SK-N-SH treated with all-trans-retinoic acid at 6 μM for 48 hours (cell line): ENCODE measurements around the gene HNRNPC.
A peak's percentile ranks its signal among the peaks of the same experiment; 100 is the strongest.

Experiments used
- ESRRG ChIP-seq: fragments of 250-450 bp; sonication (Bioruptor Pico); IDR thresholded peaks from 2 replicates; pipeline ENCODE4 v1.6.1; 2021; ENCODE audit warnings: mild to moderate bottlenecking
- ISL1 ChIP-seq: fragments of 250-450 bp; sonication (Bioruptor Pico); IDR thresholded peaks from 2 replicates; pipeline ENCODE4 v2.1.2; 2022; ENCODE audit warnings: mild to moderate bottlenecking, moderate library complexity
- OSR1 ChIP-seq: fragments of 250-450 bp; sonication (Bioruptor Pico); IDR thresholded peaks from 2 replicates; pipeline ENCODE4 v1.8.0; 2022; ENCODE audit warnings: moderate library complexity, mild to moderate bottlenecking, inconsistent platforms
- TCF4 ChIP-seq: fragments of 250-450 bp; sonication (Bioruptor Pico); IDR thresholded peaks from 2 replicates; pipeline ENCODE4 v1.8.0; 2021; ENCODE audit warnings: mild to moderate bottlenecking, moderate library complexity, borderline replicate concordance
- ZFP3 ChIP-seq: fragments of 250-450 bp; sonication (Bioruptor Pico); IDR thresholded peaks from 2 replicates; pipeline ENCODE4 v1.5.0; 2020; ENCODE audit warnings: mild to moderate bottlenecking, moderate library complexity
- ZNF70 ChIP-seq: fragments of 450-650 bp; formaldehyde crosslinking; IDR thresholded peaks from 2 replicates; pipeline ENCODE4 v1.5.0; 2020; ENCODE audit warnings: mild to moderate bottlenecking, moderate library complexity
- ZNF8 ChIP-seq: fragments of 450-650 bp; formaldehyde crosslinking; IDR thresholded peaks from 2 replicates; pipeline ENCODE4 v1.5.0; 2020; ENCODE audit warnings: mild to moderate bottlenecking, moderate library complexity
- TF ChIP-seq, protein P1 (sequence below): fragments of 250-450 bp; sonication (Bioruptor Pico); IDR thresholded peaks from 2 replicates; pipeline ENCODE4 v1.5.1; 2020; ENCODE audit warnings: low read depth, mild to moderate bottlenecking, moderate library complexity
- TF ChIP-seq, protein P2 (sequence below): fragments of 250-450 bp; sonication (Bioruptor Pico); IDR thresholded peaks from 2 replicates; pipeline ENCODE4 v1.8.0; 2020; ENCODE audit warnings: mild to moderate bottlenecking, moderate library complexity, borderline replicate concordance
- TF ChIP-seq, protein P3 (sequence below): fragments of 250-450 bp; sonication (Bioruptor Pico); IDR thresholded peaks from 2 replicates; pipeline ENCODE4 v1.8.0; 2021; ENCODE audit warnings: low read depth, mild to moderate bottlenecking, moderate library complexity, borderline replicate concordance
- TF ChIP-seq, protein P4 (sequence below): fragments of 250-450 bp; sonication (Bioruptor Pico); IDR thresholded peaks from 2 replicates; pipeline ENCODE4 v1.5.1; 2021; ENCODE audit warnings: mild to moderate bottlenecking, moderate library complexity
- TF ChIP-seq, protein P5 (sequence below): fragments of 250-450 bp; sonication (Bioruptor Pico); IDR thresholded peaks from 2 replicates; pipeline ENCODE4 v1.5.0; 2020; ENCODE audit warnings: mild to moderate bottlenecking, moderate library complexity

DNA sequence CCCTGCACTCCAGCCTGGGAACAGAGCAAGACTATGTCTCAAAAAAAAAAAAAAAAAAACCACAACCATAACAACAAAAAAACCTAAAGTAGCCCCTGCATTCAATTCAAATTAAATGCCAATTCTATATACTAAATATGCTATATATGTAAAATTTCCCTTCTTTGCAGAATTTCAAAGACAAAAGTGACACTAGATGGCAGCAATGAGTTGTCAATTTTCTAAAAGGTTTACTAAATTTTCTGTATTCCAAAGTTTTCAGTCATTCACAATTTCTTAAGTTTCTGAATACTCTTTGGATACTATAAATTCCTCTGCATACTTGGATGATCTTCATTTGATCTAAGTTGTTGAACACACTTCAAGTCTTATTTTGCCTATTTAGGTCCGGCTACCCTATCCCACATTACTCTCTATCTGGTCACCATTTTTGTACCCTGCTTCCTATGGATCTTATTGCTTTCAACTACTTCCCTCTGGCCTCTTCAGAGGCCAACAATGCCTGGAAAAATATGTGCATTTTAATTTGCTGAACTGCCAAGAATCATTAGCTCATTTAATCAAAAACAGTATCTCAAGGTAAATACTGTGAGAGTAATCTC is 27.9 kb downstream of the HNRNPC start:
- no peak for TF ChIP-seq ZNF8 (CRISPR knock-in tag)
- TF ChIP-seq, protein P1, sequence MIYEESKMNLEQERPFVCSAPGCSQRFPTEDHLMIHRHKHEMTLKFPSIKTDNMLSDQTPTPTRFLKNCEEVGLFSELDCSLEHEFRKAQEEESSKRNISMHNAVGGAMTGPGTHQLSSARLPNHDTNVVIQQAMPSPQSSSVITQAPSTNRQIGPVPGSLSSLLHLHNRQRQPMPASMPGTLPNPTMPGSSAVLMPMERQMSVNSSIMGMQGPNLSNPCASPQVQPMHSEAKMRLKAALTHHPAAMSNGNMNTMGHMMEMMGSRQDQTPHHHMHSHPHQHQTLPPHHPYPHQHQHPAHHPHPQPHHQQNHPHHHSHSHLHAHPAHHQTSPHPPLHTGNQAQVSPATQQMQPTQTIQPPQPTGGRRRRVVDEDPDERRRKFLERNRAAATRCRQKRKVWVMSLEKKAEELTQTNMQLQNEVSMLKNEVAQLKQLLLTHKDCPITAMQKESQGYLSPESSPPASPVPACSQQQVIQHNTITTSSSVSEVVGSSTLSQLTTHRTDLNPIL (CRISPR knock-in tag) = no peak
- TF ChIP-seq, protein P2, sequence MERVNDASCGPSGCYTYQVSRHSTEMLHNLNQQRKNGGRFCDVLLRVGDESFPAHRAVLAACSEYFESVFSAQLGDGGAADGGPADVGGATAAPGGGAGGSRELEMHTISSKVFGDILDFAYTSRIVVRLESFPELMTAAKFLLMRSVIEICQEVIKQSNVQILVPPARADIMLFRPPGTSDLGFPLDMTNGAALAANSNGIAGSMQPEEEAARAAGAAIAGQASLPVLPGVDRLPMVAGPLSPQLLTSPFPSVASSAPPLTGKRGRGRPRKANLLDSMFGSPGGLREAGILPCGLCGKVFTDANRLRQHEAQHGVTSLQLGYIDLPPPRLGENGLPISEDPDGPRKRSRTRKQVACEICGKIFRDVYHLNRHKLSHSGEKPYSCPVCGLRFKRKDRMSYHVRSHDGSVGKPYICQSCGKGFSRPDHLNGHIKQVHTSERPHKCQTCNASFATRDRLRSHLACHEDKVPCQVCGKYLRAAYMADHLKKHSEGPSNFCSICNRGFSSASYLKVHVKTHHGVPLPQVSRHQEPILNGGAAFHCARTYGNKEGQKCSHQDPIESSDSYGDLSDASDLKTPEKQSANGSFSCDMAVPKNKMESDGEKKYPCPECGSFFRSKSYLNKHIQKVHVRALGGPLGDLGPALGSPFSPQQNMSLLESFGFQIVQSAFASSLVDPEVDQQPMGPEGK (CRISPR knock-in tag) = no peak
- TF ChIP-seq ZFP3 (CRISPR knock-in tag) = no peak
- no peak for TF ChIP-seq OSR1
- no peak for TF ChIP-seq ESRRG
- TF ChIP-seq, protein P3, sequence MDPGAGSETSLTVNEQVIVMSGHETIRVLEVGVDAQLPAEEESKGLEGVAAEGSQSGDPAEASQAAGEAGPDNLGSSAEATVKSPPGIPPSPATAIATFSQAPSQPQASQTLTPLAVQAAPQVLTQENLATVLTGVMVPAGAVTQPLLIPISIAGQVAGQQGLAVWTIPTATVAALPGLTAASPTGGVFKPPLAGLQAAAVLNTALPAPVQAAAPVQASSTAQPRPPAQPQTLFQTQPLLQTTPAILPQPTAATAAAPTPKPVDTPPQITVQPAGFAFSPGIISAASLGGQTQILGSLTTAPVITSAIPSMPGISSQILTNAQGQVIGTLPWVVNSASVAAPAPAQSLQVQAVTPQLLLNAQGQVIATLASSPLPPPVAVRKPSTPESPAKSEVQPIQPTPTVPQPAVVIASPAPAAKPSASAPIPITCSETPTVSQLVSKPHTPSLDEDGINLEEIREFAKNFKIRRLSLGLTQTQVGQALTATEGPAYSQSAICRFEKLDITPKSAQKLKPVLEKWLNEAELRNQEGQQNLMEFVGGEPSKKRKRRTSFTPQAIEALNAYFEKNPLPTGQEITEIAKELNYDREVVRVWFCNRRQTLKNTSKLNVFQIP (CRISPR knock-in tag) = 0 out of 2 replicates have a peak, but pooled peaks have one; percentile 22
- TF ChIP-seq, protein P4, sequence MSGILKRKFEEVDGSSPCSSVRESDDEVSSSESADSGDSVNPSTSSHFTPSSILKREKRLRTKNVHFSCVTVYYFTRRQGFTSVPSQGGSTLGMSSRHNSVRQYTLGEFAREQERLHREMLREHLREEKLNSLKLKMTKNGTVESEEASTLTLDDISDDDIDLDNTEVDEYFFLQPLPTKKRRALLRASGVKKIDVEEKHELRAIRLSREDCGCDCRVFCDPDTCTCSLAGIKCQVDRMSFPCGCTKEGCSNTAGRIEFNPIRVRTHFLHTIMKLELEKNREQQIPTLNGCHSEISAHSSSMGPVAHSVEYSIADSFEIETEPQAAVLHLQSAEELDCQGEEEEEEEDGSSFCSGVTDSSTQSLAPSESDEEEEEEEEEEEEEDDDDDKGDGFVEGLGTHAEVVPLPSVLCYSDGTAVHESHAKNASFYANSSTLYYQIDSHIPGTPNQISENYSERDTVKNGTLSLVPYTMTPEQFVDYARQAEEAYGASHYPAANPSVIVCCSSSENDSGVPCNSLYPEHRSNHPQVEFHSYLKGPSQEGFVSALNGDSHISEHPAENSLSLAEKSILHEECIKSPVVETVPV (CRISPR knock-in tag) = no peak
- TF ChIP-seq, protein P5, sequence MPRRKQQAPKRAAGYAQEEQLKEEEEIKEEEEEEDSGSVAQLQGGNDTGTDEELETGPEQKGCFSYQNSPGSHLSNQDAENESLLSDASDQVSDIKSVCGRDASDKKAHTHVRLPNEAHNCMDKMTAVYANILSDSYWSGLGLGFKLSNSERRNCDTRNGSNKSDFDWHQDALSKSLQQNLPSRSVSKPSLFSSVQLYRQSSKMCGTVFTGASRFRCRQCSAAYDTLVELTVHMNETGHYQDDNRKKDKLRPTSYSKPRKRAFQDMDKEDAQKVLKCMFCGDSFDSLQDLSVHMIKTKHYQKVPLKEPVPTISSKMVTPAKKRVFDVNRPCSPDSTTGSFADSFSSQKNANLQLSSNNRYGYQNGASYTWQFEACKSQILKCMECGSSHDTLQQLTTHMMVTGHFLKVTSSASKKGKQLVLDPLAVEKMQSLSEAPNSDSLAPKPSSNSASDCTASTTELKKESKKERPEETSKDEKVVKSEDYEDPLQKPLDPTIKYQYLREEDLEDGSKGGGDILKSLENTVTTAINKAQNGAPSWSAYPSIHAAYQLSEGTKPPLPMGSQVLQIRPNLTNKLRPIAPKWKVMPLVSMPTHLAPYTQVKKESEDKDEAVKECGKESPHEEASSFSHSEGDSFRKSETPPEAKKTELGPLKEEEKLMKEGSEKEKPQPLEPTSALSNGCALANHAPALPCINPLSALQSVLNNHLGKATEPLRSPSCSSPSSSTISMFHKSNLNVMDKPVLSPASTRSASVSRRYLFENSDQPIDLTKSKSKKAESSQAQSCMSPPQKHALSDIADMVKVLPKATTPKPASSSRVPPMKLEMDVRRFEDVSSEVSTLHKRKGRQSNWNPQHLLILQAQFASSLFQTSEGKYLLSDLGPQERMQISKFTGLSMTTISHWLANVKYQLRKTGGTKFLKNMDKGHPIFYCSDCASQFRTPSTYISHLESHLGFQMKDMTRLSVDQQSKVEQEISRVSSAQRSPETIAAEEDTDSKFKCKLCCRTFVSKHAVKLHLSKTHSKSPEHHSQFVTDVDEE = no peak
- no peak for TF ChIP-seq TCF4 (CRISPR knock-in tag)
- no peak for TF ChIP-seq ISL1
- TF ChIP-seq ZNF70 (CRISPR knock-in tag) = no peak
